GM12878 (cell line): ENCODE data around the gene RANBP3. TPM values are rescaled to one million over a fixed set of nuclear protein-coding genes. Genes with fewer than 3 reads are reported as not detected.

Source experiments
- ASH2L ChIP-seq: fragments of 300-600, 200-600 bp; sonication (generic); IDR thresholded peaks from 2 replicates; pipeline ENCODE4 v1.6.1; 2017; ENCODE audit warnings: low read depth, mild to moderate bottlenecking, borderline replicate concordance
- BACH1 ChIP-seq: fragments of 450-650 bp; IDR thresholded peaks from 2 replicates; pipeline ENCODE4 v1.6.1; 2017; ENCODE audit warnings: mild to moderate bottlenecking, borderline replicate concordance
- BHLHE40 ChIP-seq, 2 experiments: fragments of 450-650 bp in 1 of 2; IDR thresholded peaks; 2 replicates each; pipeline ENCODE4 v1.6.1; 2011 to 2017; ENCODE audit warnings: low read depth in 2 of 2, borderline replicate concordance in 1 of 2, improper control_type of control experiment in 1 of 2, low read length in 1 of 2, mild to moderate bottlenecking in 1 of 2
- CEBPB ChIP-seq, 2 experiments: fragments of 150-350 bp in 1 of 2; IDR thresholded peaks; 2 replicates each; pipeline ENCODE4 v1.6.1; 2012 to 2014; ENCODE audit warnings: low read depth in 2 of 2, low read length in 2 of 2, borderline replicate concordance in 1 of 2, inconsistent platforms in 1 of 2
- EED ChIP-seq: sonication (generic); IDR thresholded peaks from 2 replicates; pipeline ENCODE4 v1.6.1; 2016; ENCODE audit warnings: antibody characterized with exemption, low read depth
- GATAD2B ChIP-seq: fragments of 450-650 bp; conservative IDR thresholded peaks from 2 replicates; pipeline ENCODE4 v1.6.1; 2017; ENCODE audit warnings: low read depth, mild to moderate bottlenecking, moderate library complexity
- HCFC1 ChIP-seq: fragments of 150-350 bp; IDR thresholded peaks from 2 replicates; pipeline ENCODE4 v1.6.1; 2014; ENCODE audit warnings: low read length
- IKZF1 ChIP-seq: fragments of 450-650 bp; conservative IDR thresholded peaks from 2 replicates; pipeline ENCODE4 v1.6.1; 2017; ENCODE audit warnings: antibody characterized with exemption, mild to moderate bottlenecking
- IKZF2 ChIP-seq, 2 experiments: fragments of 450-650 bp; IDR thresholded peaks; 2 replicates each; pipeline ENCODE4 v1.6.1; 2017; ENCODE audit warnings: mild to moderate bottlenecking in 2 of 2, moderate library complexity in 2 of 2
- KLF5 ChIP-seq: fragments of 450-650 bp; IDR thresholded peaks from 2 replicates; pipeline ENCODE4 v1.6.1; 2014; ENCODE audit warnings: mild to moderate bottlenecking; ENCODE audit not compliant: partially characterized antibody
- MTA2 ChIP-seq: fragments of 450-650 bp; IDR thresholded peaks from 2 replicates; pipeline ENCODE4 v1.6.1; 2016; ENCODE audit warnings: low read depth, mild to moderate bottlenecking, moderate library complexity
- PAX8 ChIP-seq: fragments of 450-650 bp; IDR thresholded peaks from 2 replicates; pipeline ENCODE4 v1.6.1; 2017; ENCODE audit warnings: mild to moderate bottlenecking, moderate library complexity
- POLR2A ChIP-seq: IDR thresholded peaks from 2 replicates; pipeline ENCODE4 v1.6.1; 2011; ENCODE audit warnings: low read depth, mild to moderate bottlenecking, low read length
- RBBP5 ChIP-seq: fragments of 200-600 bp; sonication (generic); conservative IDR thresholded peaks from 2 replicates; pipeline ENCODE4 v1.6.1; 2016
- TAF1 ChIP-seq: IDR thresholded peaks from 2 replicates; pipeline ENCODE4 v1.6.1; 2011; ENCODE audit warnings: mild to moderate bottlenecking, low read depth, low read length, borderline replicate concordance
- TARDBP ChIP-seq: IDR thresholded peaks from 2 replicates; pipeline ENCODE4 v1.6.1; 2016; ENCODE audit warnings: borderline replicate concordance
- polyA plus RNA-seq, 11 experiments: library from polyadenylated mRNA; depleted of rRNA in 4 of 11; unstranded in 6 of 11; stranded (reverse) in 5 of 11; fragments of >200 nt; fragmentation: Nextera tagmentation in 4 of 11; fragmentation: Illumina TruSeq in 1 of 11; extraction: Ambion mirVana in 4 of 11; extraction: Trizol in 1 of 11; gene quantifications; 1 replicate in 1 of 11; 2 replicates in 10 of 11; pipeline versions ENCODE4 v1.2.1 to v1.2.3, GENCODE V29; 2011 to 2016; ENCODE audit warnings: inconsistent platforms in 2 of 11, missing spikeins in 2 of 11, low read depth in 1 of 11
- total RNA-seq, 4 experiments: library from RNA; depleted of rRNA in 3 of 4; stranded (reverse); fragments of >200 nt in 3 of 4; fragmentation: Illumina TruSeq in 1 of 4; extraction: Trizol in 1 of 4; gene quantifications; 2 replicates each; pipeline versions ENCODE4 v1.2.1 to v1.2.3, GENCODE V29; 2013 to 2021
- TF ChIP-seq, protein P1 (sequence below): IDR thresholded peaks from 2 replicates; pipeline ENCODE4 v1.6.1; 2011; ENCODE audit warnings: low read depth, mild to moderate bottlenecking, low read length, moderate library complexity, borderline replicate concordance; ENCODE audit errors: extremely low read depth
- TF ChIP-seq, protein P2 (sequence below): IDR thresholded peaks from 2 replicates; pipeline ENCODE4 v1.6.1; 2012; ENCODE audit warnings: low read depth, low read length, improper control_type of control experiment
- TF ChIP-seq, protein P3 (sequence below): fragments of 450-650 bp; IDR thresholded peaks from 2 replicates; pipeline ENCODE4 v1.6.1; 2018; ENCODE audit warnings: mild to moderate bottlenecking, low read depth, moderate library complexity; ENCODE audit not compliant: partially characterized antibody
- TF ChIP-seq, protein P4 (sequence below): fragments of 450-650 bp; IDR thresholded peaks from 2 replicates; pipeline ENCODE4 v1.6.1; 2017; ENCODE audit warnings: borderline replicate concordance
- TF ChIP-seq, protein P5 (sequence below): fragments of 450-650 bp; IDR thresholded peaks from 2 replicates; pipeline ENCODE4 v1.6.1; 2014; ENCODE audit warnings: mild to moderate bottlenecking
- TF ChIP-seq, protein P6 (sequence below): fragments of 450-650 bp; IDR thresholded peaks from 2 replicates; pipeline ENCODE4 v1.6.1; 2017; ENCODE audit warnings: low read depth, mild to moderate bottlenecking, moderate library complexity

Gene RANBP3
- total and polyA plus RNA-seq, 10 of the 15 experiments (the other 5 are each of a cell fraction or from before 2014, with no cell fraction given): 1.1 to 81.6 (median 60.0) TPM

DNA sequence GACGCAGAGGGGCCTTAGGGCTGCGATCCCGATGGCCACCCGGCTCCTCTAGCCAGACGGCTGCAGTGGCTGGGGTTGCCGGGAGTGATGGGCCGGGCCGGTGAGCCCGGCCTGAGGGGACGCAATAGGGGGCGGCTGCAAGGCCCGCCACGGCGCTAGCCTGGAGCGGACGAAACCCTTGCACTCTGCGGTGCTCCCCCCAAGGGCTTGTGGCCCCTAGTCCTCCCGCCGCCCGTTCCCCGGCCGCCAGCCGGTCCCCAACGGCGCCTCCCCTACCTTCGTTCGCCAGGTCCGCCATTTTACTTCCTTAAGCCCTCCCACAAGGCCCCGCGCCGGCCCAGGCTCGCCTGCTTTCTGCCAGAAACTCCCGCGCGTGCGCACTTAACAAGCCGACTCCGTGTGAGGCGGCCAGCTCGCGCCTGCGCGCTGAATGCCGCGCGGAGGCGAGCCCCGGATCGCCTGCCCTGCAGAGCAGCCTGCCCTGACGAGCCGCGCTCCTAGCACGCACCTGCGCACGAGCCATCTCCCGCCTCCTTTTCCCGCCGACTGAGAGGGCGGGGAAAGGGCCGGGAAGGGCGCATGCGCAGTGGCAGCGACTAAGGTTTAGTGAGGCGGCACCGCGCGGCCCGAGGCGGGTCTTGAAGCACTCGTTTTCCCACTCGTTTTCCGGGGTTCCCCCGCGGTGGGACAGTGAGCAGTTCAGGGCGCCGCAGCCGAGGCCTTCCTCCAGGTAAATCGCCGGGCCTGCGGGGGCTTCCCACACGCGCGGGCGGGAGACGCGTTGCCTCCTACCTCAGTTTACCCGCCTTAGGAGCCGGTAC, at the start of gene RANBP3 (continued):
- TF ChIP-seq, protein P1, sequence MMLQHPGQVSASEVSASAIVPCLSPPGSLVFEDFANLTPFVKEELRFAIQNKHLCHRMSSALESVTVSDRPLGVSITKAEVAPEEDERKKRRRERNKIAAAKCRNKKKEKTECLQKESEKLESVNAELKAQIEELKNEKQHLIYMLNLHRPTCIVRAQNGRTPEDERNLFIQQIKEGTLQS: peak; percentile 43; the same call in 1 of the 2 replicates
- no peak for TF ChIP-seq BACH1
- TF ChIP-seq EED: 0 out of 2 replicates have a peak, but pooled peaks have one; percentile 51
- TF ChIP-seq, protein P2, sequence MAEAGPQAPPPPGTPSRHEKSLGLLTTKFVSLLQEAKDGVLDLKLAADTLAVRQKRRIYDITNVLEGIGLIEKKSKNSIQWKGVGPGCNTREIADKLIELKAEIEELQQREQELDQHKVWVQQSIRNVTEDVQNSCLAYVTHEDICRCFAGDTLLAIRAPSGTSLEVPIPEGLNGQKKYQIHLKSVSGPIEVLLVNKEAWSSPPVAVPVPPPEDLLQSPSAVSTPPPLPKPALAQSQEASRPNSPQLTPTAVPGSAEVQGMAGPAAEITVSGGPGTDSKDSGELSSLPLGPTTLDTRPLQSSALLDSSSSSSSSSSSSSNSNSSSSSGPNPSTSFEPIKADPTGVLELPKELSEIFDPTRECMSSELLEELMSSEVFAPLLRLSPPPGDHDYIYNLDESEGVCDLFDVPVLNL: peak; percentile 84
- TF ChIP-seq CEBPB (IDR thresholded peaks at IDR 0.05; ENCODE audit: borderline replicate concordance in 1 of 2, low read depth in 2 of 2, low read length in 2 of 2): no peak
- no peak for TF ChIP-seq RBBP5
- TF ChIP-seq, protein P3, sequence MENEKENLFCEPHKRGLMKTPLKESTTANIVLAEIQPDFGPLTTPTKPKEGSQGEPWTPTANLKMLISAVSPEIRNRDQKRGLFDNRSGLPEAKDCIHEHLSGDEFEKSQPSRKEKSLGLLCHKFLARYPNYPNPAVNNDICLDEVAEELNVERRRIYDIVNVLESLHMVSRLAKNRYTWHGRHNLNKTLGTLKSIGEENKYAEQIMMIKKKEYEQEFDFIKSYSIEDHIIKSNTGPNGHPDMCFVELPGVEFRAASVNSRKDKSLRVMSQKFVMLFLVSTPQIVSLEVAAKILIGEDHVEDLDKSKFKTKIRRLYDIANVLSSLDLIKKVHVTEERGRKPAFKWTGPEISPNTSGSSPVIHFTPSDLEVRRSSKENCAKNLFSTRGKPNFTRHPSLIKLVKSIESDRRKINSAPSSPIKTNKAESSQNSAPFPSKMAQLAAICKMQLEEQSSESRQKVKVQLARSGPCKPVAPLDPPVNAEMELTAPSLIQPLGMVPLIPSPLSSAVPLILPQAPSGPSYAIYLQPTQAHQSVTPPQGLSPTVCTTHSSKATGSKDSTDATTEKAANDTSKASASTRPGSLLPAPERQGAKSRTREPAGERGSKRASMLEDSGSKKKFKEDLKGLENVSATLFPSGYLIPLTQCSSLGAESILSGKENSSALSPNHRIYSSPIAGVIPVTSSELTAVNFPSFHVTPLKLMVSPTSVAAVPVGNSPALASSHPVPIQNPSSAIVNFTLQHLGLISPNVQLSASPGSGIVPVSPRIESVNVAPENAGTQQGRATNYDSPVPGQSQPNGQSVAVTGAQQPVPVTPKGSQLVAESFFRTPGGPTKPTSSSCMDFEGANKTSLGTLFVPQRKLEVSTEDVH: peak; percentile 86
- TF ChIP-seq PAX8: no peak
- TF ChIP-seq HCFC1: peak; percentile 27; the same call in 1 of the 2 replicates
- TF ChIP-seq MTA2: no peak
- TF ChIP-seq KLF5: no peak
- TF ChIP-seq GATAD2B: 0 out of 2 replicates have a peak, but pooled peaks have one; percentile 62
- TF ChIP-seq, protein P4, sequence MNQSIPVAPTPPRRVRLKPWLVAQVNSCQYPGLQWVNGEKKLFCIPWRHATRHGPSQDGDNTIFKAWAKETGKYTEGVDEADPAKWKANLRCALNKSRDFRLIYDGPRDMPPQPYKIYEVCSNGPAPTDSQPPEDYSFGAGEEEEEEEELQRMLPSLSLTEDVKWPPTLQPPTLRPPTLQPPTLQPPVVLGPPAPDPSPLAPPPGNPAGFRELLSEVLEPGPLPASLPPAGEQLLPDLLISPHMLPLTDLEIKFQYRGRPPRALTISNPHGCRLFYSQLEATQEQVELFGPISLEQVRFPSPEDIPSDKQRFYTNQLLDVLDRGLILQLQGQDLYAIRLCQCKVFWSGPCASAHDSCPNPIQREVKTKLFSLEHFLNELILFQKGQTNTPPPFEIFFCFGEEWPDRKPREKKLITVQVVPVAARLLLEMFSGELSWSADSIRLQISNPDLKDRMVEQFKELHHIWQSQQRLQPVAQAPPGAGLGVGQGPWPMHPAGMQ: no peak
- 0 out of 2 replicates have a peak, but pooled peaks have one; percentile 32 for TF ChIP-seq ASH2L
- TF ChIP-seq, protein P5, sequence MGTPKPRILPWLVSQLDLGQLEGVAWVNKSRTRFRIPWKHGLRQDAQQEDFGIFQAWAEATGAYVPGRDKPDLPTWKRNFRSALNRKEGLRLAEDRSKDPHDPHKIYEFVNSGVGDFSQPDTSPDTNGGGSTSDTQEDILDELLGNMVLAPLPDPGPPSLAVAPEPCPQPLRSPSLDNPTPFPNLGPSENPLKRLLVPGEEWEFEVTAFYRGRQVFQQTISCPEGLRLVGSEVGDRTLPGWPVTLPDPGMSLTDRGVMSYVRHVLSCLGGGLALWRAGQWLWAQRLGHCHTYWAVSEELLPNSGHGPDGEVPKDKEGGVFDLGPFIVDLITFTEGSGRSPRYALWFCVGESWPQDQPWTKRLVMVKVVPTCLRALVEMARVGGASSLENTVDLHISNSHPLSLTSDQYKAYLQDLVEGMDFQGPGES: no peak
- peak; percentile 100 for TF ChIP-seq IKZF1
- peak; percentile 88 for TF ChIP-seq POLR2A
- no peak for TF ChIP-seq TARDBP
- peak; percentile 46 to 54; a peak in 3 of 4 replicates for TF ChIP-seq IKZF2 (IDR thresholded peaks at IDR 0.05)
- TF ChIP-seq, protein P6, sequence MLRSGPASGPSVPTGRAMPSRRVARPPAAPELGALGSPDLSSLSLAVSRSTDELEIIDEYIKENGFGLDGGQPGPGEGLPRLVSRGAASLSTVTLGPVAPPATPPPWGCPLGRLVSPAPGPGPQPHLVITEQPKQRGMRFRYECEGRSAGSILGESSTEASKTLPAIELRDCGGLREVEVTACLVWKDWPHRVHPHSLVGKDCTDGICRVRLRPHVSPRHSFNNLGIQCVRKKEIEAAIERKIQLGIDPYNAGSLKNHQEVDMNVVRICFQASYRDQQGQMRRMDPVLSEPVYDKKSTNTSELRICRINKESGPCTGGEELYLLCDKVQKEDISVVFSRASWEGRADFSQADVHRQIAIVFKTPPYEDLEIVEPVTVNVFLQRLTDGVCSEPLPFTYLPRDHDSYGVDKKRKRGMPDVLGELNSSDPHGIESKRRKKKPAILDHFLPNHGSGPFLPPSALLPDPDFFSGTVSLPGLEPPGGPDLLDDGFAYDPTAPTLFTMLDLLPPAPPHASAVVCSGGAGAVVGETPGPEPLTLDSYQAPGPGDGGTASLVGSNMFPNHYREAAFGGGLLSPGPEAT: peak; percentile 87
- TF ChIP-seq BHLHE40 (IDR thresholded peaks at IDR 0.05; ENCODE audit: borderline replicate concordance in 1 of 2, low read depth in 2 of 2, low read length in 1 of 2): peak; percentile 85 to 97
- TF ChIP-seq TAF1: peak; percentile 98
